MCF 10A (cell line): ENCODE data around the gene DYTN. TPM values are rescaled to one million over a fixed set of nuclear protein-coding genes. Genes with fewer than 3 reads are reported as not detected.

Source experiments
- BruUV-seq: library from RNA; stranded (reverse); fragments of 400-500 nt; replicated peaks from 2 replicates; lab custom pipeline; 2021; lab: Mats Ljungman, UMichigan
- CTCF ChIA-PET: fragments of 300-600 bp; sonication (Branson Sonifier 250); formaldehyde crosslinking; extraction: SDS; loops from one replicate; lab custom pipeline; 2021; ENCODE audit warnings: antibody characterized with exemption, inconsistent platforms; lab: Yijun Ruan, JAX
- POLR2A ChIA-PET: fragments of 300-600, 350-650 bp; sonication (Branson Sonifier 250); formaldehyde crosslinking; extraction: SDS; loops from one replicate; lab custom pipeline; 2020; ENCODE audit warnings: antibody characterized with exemption, inconsistent platforms; lab: Yijun Ruan, JAX
- DNase-seq: peaks from one replicate; pipeline ENCODE4 v3.0.0-alpha.2; 2018; ENCODE audit not compliant: unreplicated experiment
- H3K27ac Mint-ChIP-seq: one replicate; pipeline ENCODE4 v1.8.0; 2022; ENCODE audit warnings: mild to moderate bottlenecking, low read depth, mixed read lengths; ENCODE audit not compliant: unreplicated experiment
- H3K27me3 Mint-ChIP-seq: one replicate; pipeline ENCODE4 v1.8.0; 2022; ENCODE audit warnings: mixed read lengths; ENCODE audit not compliant: insufficient read depth, unreplicated experiment
- H3K36me3 Mint-ChIP-seq: one replicate; pipeline ENCODE4 v1.8.0; 2022; ENCODE audit warnings: mild to moderate bottlenecking, moderate library complexity, mixed read lengths; ENCODE audit not compliant: insufficient read depth, unreplicated experiment
- H3K4me1 Mint-ChIP-seq: one replicate; pipeline ENCODE4 v1.8.0; 2022; ENCODE audit warnings: mixed read lengths; ENCODE audit not compliant: insufficient read depth, unreplicated experiment
- H3K4me3 Mint-ChIP-seq: one replicate; pipeline ENCODE4 v1.8.0; 2022; ENCODE audit warnings: mild to moderate bottlenecking, moderate library complexity, mixed read lengths; ENCODE audit not compliant: unreplicated experiment
- H3K9me3 Mint-ChIP-seq: one replicate; pipeline ENCODE4 v1.8.0; 2022; ENCODE audit warnings: mixed read lengths; ENCODE audit not compliant: unreplicated experiment
- intact Hi-C: fragments of 100-400 bp; cut with micrococcal nuclease; formaldehyde crosslinking; loops from 2 replicates; pipeline ENCODE4 v1.14.1; 2022
- total RNA-seq: library from RNA; stranded (reverse); gene quantifications from 2 replicates; pipeline ENCODE4 v1.2.3, GENCODE V29; 2022
- TF ChIP-seq, protein P1 (sequence below): fragments of 200-600 bp; IDR thresholded peaks from one replicate; pipeline ENCODE4 v1.8.0; 2022; ENCODE audit warnings: antibody characterized with exemption, mild to moderate bottlenecking; ENCODE audit not compliant: unreplicated experiment

Gene DYTN
- total RNA-seq, 1 experiment from 2014 or later: not detected

DNA sequence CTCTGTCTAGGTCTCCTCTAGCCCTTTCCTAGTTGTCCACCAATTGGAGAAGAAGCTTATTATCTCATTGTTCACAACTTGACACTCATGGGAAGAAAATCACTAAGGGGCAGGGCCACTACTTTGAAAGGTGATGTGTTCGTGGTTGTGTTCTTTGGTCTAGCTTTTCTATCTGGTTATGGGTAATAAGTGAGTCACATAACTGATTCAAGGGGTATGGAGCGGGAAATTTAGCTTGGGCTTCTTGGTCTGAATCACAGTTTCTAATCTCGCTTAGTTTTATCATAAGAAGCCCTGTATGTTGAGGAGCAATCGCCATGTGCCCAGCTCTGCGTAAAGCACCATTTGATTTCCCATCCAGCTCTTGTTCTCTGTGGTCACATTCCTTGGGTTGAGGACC, 18.7 kb upstream of the DYTN start:
- TF ChIP-seq, protein P1, sequence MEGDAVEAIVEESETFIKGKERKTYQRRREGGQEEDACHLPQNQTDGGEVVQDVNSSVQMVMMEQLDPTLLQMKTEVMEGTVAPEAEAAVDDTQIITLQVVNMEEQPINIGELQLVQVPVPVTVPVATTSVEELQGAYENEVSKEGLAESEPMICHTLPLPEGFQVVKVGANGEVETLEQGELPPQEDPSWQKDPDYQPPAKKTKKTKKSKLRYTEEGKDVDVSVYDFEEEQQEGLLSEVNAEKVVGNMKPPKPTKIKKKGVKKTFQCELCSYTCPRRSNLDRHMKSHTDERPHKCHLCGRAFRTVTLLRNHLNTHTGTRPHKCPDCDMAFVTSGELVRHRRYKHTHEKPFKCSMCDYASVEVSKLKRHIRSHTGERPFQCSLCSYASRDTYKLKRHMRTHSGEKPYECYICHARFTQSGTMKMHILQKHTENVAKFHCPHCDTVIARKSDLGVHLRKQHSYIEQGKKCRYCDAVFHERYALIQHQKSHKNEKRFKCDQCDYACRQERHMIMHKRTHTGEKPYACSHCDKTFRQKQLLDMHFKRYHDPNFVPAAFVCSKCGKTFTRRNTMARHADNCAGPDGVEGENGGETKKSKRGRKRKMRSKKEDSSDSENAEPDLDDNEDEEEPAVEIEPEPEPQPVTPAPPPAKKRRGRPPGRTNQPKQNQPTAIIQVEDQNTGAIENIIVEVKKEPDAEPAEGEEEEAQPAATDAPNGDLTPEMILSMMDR: no peak
- ChIA-PET CTCF (interaction anchor here (0.6 to 1.1 kb wide), 3 partner anchors 44 to 978 kb away, joined by 3 to 4 read pairs (median 3); no protein-coding TSS in a partner anchor), POLR2A (no interaction called here)
- Mint-ChIP-seq H3K27ac (no peak overlapping the region), H3K36me3 (no peaks in the 10 kb centered on the region), H3K4me1 (no peaks in the 10 kb centered on the region), H3K27me3 (peaks cover 11% of the 10 kb centered on the region), H3K4me3 (no peak overlapping the region), H3K9me3 (no peaks in the 10 kb centered on the region)
- BruUV-seq: no TSS peak
- intact Hi-C loops: no loop called here
- no peak for DNase-seq

DNA sequence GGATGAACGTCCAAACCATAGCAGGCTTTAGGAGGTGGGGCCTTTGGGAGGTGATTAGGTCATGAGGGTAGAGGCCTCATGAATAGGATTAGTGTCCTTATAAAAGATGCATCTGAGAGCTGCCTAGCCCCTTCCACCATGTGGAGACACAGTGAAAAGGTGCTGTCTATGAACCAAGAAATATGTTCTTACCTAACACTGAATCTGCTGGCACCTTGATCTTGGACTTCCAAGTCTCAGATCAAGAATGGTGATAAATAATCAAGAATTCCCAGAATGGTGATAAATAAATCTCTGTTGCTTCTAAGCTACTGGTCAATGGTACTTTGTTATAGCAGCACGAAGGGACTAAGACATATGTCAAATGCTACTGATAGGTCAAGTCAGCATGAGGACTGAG, 15.1 kb upstream of the DYTN start:
- no peak overlapping the region for H3K27ac Mint-ChIP-seq
- no peak overlapping the region for H3K4me3 Mint-ChIP-seq
- no peak for DNase-seq
- BruUV-seq: no TSS peak
- intact Hi-C loops: no loop called here
- no peaks in the 10 kb centered on the region for H3K4me1 Mint-ChIP-seq
- H3K9me3 Mint-ChIP-seq: no peaks in the 10 kb centered on the region
- H3K27me3 Mint-ChIP-seq: peaks cover 34% of the 10 kb centered on the region
- POLR2A ChIA-PET: no interaction called here
- no peaks in the 10 kb centered on the region for H3K36me3 Mint-ChIP-seq
- CTCF ChIA-PET: no interaction called here
- TF ChIP-seq, protein P1: no peak

DNA sequence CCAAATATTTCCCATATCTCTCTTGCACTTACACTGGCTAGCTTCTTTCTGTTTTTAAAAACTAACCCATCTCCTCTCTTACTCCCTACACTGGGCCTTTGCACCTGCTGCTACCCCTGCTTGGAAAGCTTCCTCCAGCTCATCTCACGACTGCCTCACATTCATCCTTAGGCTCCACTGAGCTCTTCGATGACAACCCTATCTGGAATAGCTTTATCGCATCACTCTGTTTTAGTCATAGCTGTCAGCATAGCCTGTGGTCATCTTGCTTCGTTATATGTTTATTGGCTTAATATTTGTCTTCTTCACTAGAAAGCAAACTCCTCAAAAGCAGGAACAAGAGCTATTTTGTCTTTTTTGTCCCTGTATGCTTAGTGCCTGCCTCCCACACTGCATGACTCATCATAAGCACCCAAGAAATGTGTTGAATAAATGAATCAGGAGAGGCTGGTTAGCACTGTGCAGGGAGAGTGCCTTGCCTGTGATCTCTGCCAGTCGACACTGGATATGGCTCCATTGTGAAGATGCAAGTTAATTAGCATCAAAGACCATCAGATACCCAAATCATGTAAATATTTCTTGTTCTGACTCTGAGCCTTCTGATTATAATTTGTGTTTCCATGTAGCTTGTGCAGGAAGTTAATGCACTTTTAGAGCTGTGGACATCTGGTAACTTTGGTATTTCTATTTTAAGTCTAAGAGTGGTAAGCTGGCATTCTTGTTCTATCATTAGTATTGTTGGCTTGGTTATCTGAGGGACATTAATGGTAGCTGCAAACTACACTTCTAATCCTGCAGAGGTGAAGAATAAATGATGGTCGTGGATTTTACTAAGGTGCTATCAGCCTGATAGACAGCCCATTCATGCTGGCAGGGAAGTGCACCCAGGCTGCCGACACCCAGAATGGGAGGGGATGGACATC, 10.3 kb upstream of the DYTN start:
- ChIA-PET POLR2A (interaction anchor here (0.7 to 1.3 kb wide), 3 partner anchors 12 to 37 kb away, joined by 3 read pairs; partner anchors contain the start of genes FASTKD2 and MDH1B), CTCF (interaction anchor here (1.2 kb wide), 1 partner anchor 34 kb away, joined by 3 read pairs; no protein-coding TSS in a partner anchor)
- peak; percentile 47 for DNase-seq
- Mint-ChIP-seq H3K4me1 (no peaks in the 10 kb centered on the region), H3K27ac (no peak overlapping the region), H3K4me3 (no peak overlapping the region), H3K36me3 (no peaks in the 10 kb centered on the region), H3K9me3 (no peaks in the 10 kb centered on the region), H3K27me3 (peaks cover 34% of the 10 kb centered on the region)
- TF ChIP-seq, protein P1: no peak
- intact Hi-C loops: no loop called here
- no TSS peak for BruUV-seq

DNA sequence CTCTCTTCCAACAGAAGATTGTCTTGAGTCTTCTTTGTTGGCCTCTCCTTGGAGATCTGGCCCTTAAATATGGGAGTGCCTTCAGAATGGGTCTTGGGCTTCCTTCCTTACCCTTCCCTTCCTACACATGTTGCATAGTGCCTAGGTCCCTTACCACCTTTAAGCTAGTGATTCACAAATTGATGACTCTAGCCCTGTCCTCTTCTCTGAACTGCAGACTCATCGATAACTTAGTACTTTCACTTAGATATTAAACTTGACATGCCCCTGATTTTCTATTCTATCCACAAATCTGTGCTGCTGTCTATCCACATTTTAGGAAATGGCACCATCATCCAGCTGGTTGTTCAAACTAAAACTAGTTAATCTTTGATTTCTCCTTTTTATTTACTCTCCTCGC, 9.1 kb upstream of the DYTN start:
- intact Hi-C loops: no loop called here
- H3K4me1 Mint-ChIP-seq: no peaks in the 10 kb centered on the region
- H3K27ac Mint-ChIP-seq: no peak overlapping the region
- peaks cover 26% of the 10 kb centered on the region for H3K27me3 Mint-ChIP-seq
- peaks cover 2% of the 10 kb centered on the region for H3K9me3 Mint-ChIP-seq
- TF ChIP-seq, protein P1: no peak
- BruUV-seq: no TSS peak
- ChIA-PET POLR2A (no interaction called here), CTCF (interaction anchor here (0.5 to 1.2 kb wide), 3 partner anchors 33 to 123 kb away, joined by 3 read pairs; no protein-coding TSS in a partner anchor)
- H3K36me3 Mint-ChIP-seq: no peaks in the 10 kb centered on the region
- H3K4me3 Mint-ChIP-seq: no peak overlapping the region
- DNase-seq: no peak
